NCI-H128 (cell line): Measurements from ENCODE around the gene RDX.

Experiments used
- DNase-seq: peaks from one replicate; lab custom pipeline; 2025; ENCODE audit not compliant: unreplicated experiment; lab: John Stamatoyannopoulos, UW

RDX gene

DNA sequence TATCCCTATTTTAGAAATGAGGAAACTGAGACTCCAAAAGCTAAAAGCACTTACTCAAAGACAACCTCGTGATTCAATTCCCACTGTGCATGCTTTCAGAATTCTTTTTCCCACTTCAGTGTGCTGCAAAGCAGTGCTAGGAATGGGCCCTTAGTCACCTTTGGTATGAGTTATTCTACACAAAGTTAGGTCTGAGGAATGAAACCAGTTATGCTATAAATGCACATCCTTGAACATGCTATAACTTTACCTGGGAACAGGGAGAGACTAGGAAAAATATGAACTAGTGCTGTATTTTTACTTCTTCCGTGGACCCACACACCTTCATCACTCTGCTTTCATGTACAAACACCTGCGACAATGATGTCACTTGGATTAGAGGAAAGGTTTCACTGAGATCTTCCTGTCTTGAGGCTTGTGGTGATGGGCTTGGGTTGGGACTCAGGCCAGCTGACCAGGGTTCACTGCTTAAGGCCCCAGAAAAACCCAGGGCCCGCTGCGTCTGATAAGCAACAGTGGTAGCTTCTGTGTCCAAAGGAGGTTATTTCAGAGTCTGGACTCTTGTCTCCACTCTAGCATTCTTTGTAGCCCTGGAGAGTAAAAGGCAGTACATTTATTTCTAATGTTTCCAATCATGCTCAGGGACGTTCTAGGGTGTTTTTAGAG is 121.6 kb downstream of the RDX start:
- DNase-seq, result no peak

- DNase-seq, result no peak
Measured at GRCh38 chr11:110173811-110174644, 122.4 kb downstream of the RDX start.

DNA sequence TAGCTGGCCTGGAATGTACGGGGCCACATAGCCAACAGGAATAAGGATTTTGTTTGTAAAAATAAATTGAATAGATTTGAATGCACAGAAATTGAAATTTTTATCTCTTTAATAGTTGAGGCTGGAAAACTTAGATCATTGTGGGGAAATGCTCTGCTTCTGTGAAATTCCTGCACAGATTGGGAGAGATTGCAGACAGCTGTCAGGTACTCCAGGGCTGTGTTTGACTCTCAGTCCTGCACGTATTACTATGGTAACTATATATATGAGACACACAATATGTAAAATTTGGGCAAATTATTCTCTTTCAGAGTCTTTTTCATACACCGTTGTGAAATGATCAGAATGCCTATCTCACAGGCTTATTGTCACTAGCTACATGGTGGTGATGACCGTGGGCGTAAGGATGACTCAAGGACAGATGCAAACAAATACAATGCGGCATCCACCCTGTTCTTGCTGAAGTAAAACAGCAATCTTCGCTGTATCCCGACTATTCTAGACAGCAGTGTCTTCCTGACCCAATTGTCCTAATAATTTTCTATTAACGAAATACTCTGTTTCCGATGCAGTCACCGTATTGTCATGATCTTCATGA is 123.8 kb downstream of the RDX start:
- no peak for DNase-seq

DNA sequence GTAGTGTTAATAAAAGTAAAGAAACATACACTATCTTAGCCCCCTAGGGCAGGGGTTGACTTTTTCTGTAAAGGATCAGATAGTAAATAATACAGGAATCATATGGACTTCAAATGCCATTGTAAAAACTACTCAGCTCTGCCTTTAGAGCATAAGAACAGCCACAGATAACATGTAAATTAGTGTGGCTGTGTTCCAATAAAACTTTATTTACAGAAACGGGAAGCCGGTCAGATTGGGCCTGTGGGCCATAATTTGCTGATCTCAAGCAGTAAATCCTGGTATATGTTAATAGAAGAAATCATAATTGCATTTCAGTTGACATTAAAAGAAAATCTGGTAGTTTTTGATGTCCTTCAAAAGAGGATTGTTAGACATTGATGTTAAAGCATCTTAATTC is 126.7 kb downstream of the RDX start:
- DNase-seq, result no peak

DNA sequence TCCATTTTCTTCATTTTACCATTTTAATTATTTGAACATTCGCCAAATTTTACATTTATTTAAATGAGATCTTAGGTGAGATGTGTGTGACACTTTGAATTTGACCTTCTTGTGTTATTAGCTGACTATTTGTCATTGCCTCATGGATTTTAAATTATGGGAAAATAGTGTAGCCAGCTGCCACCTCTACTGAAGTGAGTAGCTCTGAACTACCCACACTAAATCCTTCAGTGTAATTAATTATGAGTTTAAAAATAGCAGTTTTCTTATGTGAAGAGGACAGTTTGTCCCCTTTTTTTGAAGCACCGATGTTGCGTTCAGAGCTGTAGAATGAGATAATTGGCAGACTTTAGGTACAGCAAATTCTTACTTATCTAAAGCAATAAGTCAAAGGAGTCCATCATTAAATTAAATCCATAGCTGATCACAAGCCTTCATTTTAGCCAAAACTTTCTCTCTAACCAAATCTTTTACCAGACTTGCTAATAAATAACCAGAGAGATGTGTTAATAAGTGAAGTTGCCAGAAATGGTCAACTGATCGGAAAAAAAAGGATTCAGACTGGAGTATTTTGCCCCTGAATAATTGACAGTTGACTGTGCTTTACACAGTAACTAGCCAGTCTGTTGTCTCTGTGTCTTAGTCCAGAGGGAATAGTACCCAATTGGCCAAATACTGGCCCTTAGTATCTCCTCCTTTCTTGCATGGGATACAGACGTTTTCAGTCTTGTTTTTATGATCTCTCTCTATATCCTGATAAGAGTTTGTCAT is 128.2 kb downstream of the RDX start:
- no peak for DNase-seq

GRCh38 chr11:110165039-110165925 is 131.1 kb downstream of the RDX start:
- no peak for DNase-seq

- DNase-seq, result no peak
Measured at GRCh38 chr11:110162216-110162615, 134.2 kb downstream of the RDX start.

DNA sequence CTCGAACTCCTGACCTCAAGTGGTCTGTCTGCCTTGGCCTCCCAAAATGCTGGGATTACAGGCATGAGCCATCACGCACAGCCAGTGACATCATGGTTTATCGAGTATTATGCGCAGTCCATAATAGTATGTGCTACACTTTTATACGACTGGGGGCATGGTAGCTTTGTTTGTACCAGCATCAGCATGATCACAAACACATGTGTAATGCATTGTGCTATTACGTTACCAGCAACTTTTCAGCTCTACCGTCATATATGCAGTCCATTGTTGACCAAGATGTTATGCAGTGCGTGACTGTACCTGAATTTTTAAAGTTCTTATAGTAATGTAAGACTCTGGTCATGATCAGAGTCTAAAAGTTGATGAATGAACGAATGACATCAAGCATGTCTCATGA is 135.4 kb downstream of the RDX start:
- no peak for DNase-seq

DNA sequence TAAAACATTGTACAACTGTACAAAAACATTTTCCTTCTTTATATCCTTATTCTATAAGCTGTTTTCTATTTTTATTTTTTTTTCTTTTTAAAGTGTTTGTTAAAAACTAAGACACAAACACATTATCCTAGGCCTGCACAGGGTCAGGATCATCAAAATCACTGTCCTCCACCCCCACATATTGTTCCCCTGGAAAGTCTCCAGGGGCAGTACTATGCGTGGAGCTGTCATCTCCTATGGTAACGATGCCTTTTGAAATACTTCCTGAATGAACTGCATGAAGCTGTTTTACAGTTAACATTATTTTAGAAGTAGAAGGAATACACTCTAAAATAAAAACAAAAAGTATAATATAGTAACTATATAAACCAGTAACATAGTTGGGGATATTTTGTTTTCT is 136.0 kb downstream of the RDX start:
- no peak for DNase-seq

DNA sequence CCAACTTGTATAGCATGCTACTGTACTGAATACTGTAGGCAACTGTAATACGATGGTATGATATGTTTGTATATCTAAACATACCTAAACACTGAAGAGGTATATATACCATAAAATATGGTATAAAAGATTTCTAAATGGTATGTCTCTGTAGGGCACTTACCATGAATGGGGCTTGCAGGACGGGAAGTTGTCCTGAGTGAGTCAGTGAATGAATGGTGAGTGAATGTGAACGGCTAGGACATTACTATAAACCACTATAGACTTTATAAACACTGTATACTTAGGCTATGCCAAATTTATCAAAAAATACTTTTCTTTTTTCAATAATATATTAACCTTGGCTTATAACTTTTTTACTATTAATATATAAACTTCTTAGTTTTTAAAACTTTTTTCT is 136.4 kb downstream of the RDX start:
- DNase-seq, result no peak

DNA sequence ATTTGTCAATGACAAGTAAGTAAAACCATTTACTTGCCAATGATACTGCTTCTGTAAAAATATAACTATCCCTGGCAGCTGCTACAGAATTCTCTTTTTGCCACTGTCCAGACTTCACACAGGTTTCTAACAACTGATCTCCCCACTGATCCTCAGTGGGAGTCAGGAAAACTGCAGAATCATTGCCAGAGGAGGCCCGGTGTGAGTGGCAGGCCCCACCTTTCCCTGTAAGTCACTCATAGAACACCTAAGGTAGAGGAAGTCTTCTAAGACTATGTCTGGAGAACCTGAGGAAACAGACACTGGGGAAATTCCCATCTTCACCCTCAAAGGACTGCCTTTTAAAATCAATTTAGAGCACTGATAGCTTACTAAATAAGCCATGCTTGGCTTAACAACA is 136.9 kb downstream of the RDX start:
- no peak for DNase-seq

GRCh38 chr11:110158317-110159200 is 137.9 kb downstream of the RDX start:
- no peak for DNase-seq

DNA sequence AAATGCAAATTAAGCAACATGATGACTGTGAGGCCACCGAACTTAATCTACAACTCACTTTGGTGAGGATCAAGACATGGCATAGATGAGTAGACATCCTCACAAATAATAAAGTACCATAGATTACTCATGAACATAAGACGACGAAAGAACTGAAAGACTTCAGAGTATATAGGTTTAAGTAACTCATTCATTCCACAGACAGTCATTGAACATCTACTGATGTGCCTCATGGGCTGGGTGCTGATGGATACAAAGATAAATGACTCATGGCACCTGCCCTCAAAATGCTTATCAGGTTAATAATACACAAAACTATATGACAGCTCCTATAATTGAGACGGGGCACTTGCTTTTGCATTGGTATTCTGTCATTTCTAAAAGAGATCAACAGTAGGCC is 139.9 kb downstream of the RDX start:
- no peak for DNase-seq

- no peak for DNase-seq
Measured at GRCh38 chr11:110153474-110153873, 142.9 kb downstream of the RDX start.

DNA sequence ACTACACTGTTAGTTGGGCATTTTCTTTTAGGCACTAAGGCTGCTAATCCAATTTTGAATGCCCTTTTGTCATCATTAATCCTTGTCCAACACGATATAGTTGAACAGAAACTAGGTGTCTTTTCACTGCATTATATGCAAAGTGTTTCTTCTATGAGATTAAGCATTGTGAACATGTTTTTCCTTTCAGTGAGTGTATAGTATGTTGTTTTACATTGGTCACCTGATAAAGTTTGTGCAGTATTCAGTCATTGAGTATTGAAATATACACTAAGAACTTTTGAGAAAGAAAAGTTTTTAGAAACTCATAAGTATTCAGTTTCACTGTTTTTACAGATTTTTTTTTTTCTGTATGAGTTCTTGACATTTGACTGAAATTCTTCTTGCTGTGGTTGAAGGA is 144.2 kb downstream of the RDX start:
- DNase-seq, result no peak

DNA sequence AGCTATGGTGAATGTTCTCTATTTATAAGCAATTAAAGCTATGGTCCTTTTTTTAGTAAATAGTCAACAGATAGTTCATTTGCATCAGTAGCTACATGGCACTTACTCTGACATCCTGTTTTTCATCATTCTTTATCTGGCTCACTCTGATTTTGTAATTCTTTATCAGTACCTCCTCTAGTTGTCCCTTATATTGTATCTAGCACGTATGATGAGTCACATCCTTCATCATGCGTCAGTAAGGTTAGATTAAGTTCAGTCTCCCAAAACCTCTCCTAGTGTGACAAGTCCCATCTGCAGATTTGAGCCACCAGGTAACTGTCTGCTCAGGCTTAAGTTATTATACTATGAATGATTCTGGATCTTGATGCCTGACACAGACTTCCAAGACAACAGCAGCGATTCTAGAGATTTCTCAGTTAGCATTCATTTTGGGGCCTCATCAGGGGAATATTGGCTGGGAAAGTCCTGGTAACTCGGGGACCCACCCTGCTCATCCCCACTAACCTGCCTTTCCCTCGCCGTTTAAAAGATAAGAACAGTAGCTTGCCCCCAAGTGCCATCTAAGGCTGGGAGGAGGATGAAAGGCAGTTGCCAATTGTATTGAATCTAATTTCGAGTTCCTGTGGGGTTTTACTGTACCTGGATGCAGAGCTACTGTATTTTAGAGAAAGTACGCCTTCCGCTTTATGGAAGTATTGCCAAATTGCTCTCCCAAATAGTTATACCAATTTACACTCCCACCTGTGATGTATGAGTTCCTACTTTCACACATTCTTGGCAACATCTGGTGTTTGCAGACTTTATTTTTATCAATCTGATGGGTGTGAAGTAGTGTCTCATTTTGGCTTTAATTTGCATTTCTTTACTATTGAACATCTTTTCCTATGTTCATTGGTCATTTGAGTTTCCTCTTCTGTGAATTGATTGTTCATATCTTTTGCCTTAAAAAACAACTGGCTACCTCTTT is 147.4 kb downstream of the RDX start:
- no peak for DNase-seq

GRCh38 chr11:110147962-110148709 is 148.3 kb downstream of the RDX start:
- DNase-seq, result no peak

GRCh38 chr11:110141812-110142211 is 154.6 kb downstream of the RDX start:
- no peak for DNase-seq
